Ascending aorta (tissue), 2 donors: ENCODE data around the gene FXR1. TPM values are rescaled to one million over a fixed set of nuclear protein-coding genes. Genes with fewer than 3 reads are reported as not detected.

Experiments used
- DNase-seq, 2 donors: peaks; one replicate each; pipeline ENCODE4 v3.0.0-alpha.2; 2019; ENCODE audit warnings: low spot score in 2 of 2
- H3K27ac ChIP-seq, 2 donors: fragments of 200-600 bp; sonication (generic); one replicate each; pipeline ENCODE4 v1.5.1; 2016 to 2017; ENCODE audit warnings: mild to moderate bottlenecking in 1 of 2
- H3K27me3 ChIP-seq: fragments of 200-600 bp; sonication (generic); one replicate; pipeline ENCODE4 v1.5.1; 2017
- H3K36me3 ChIP-seq, 2 donors: fragments of 200-600 bp; sonication (generic); one replicate each; pipeline ENCODE4 v1.5.1; 2016
- H3K4me1 ChIP-seq, 2 donors: fragments of 200-600 bp; sonication (generic); one replicate each; pipeline ENCODE4 v1.5.1; 2016 to 2017; ENCODE audit warnings: mild to moderate bottlenecking in 1 of 2
- H3K4me3 ChIP-seq, 2 donors: fragments of 200-600 bp; sonication (generic); one replicate each; pipeline ENCODE4 v1.5.1; 2016 to 2017; ENCODE audit warnings: mild to moderate bottlenecking in 1 of 2
- H3K9me3 ChIP-seq, 2 donors: fragments of 200-600 bp; sonication (generic); one replicate each; pipeline ENCODE4 v1.5.1; 2016
- CTCF ChIP-seq, 3 experiments: fragments of 200-600 bp in 2 of 3; fragments of 450-650 bp in 1 of 3; sonication (generic) in 2 of 3; IDR thresholded peaks; one replicate each; pipeline ENCODE4 v1.5.1; 2016 to 2019; ENCODE audit warnings: antibody characterized with exemption in 3 of 3, mild to moderate bottlenecking in 1 of 3, moderate library complexity in 1 of 3
- intact Hi-C: fragments of 100-400 bp; cut with DNase I; formaldehyde crosslinking; loops from one replicate; pipeline ENCODE4 v1.15.1; 2023
- total RNA-seq: library from RNA; depleted of rRNA; stranded (reverse); fragments of >200 nt; gene quantifications from one replicate; pipeline ENCODE4 v1.1.0, GENCODE V29; 2016

FXR1 gene
- total RNA-seq, 1 donor from 2014 or later, result 9.6 TPM

DNA sequence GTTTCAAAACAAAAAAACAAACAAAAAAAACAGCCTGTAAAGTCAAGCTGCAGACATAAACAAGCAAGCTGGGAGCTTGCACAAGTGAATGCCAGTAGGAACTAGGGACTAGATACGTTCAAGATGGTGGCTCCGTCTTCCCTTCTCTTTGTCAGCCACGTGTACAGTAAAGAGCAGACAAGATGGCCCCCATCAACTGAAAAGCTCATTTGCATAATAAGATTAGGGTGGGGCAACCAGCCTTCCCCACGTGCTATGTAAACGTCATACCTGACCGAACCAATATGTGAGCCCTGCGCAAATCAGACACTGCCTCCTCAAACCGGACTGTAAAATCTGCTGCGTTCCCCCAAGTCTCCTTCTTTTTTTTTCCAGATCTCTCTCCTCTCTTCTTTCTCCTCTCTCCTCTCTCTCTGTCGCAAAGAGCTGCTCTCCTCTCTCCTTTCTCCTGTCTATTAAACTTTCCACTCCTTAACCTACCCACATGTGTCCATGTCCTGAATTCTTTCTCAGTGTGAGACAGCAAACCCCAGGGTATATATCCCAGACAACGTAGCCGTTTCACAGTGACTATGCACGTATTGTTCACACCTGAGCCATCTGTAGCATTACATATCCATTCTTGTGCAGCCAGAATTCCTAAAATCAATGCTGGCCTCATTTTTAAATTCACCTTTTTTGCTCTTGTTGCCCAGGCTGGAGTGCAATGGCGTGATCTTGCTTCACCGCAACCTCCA, 31.2 kb upstream of the FXR1 start:
- Histone ChIP-seq H3K27ac (no peak overlapping the region), H3K4me1 (no peaks in the 10 kb centered on the region), H3K27me3 (no peaks in the 10 kb centered on the region), H3K36me3 (no peaks in the 10 kb centered on the region), H3K9me3 (no peaks in the 10 kb centered on the region), H3K4me3 (no peak overlapping the region)
- DNase-seq, result no peak
- TF ChIP-seq CTCF (IDR thresholded peaks at IDR 0.05), result no peak
- intact Hi-C loops, result no loop called here

DNA sequence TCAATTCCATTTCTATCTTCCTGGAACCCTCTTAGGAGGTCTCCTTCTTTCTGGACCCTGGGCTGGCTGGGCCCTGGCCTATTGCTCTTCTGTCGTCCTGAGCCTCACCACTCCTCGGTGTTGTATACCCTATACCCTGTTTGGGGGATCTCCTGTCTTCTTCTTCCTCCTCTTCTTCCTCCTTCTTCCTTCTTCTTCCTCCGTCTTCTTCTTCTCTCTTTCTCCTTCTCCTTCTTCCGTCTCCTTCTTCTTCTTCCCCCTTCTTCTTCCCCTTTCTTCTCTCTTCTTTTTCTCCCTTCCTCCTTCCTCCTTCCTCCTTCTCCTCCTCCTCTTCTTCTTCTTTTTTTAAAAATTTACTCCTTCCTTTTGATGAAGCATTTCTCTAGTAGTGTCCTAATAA, 30.4 kb upstream of the FXR1 start:
- Histone ChIP-seq H3K36me3 (no peaks in the 10 kb centered on the region), H3K27me3 (no peaks in the 10 kb centered on the region), H3K4me3 (no peak overlapping the region), H3K4me1 (no peaks in the 10 kb centered on the region), H3K9me3 (no peaks in the 10 kb centered on the region), H3K27ac (no peak overlapping the region)
- intact Hi-C loops, result no loop called here
- DNase-seq, result no peak
- TF ChIP-seq CTCF (IDR thresholded peaks at IDR 0.05), result no peak

DNA sequence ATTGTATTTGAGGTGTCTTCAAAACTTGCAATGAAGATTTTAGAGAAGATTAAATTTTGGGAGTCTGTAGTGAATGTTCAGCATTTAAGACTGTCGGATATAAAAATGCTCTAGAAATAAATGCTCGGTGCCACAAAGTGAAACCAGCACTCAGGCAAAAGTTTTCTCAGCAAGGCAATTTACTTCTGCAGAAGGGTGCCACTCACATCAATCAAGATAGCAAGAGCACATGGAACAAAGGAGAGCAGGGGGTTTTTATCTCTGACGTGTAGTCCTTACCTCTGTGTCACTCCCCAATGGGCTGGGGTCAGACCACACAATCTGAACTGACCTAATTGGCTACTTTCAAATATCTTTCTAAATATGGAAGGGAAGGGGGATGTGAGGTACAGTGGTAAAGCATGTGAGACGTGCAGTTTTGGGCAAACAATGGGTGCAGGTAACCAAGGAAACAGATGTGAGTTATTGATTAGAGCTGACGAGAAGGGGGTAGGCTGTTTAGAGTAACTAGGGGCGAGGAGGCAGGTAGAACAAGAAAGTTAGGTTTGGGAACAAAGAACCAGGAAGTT, 23.4 kb upstream of the FXR1 start:
- DNase-seq, result no peak

DNA sequence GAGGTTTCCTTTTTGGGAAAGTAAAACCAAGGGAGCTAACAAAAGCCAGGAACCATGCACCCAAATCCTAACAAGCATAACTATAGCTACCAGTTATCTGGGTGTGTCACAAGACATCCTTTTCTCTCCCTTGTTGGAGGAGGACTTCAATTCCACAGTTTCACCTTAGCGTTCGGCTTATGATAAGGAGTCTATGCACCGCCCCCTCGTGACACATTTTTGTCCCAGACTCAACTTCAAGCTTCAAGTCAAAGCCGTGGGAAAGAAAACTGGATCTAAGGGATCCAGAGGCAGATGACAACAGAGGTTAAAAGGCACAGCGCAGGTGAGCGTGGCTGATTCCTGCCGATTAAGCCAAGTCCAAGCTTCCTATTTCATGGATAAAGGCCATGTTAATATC, 13.9 kb upstream of the FXR1 start:
- H3K4me3 ChIP-seq, result no peak overlapping the region
- DNase-seq, result no peak
- no peaks in the 10 kb centered on the region for H3K27me3 ChIP-seq
- intact Hi-C loops, result no loop called here
- no peak for TF ChIP-seq CTCF (IDR thresholded peaks at IDR 0.05)
- no peak overlapping the region for H3K27ac ChIP-seq
- H3K9me3 ChIP-seq, result peaks cover 0 to 5% of the 10 kb centered on the region in 2 donors
- no peaks in the 10 kb centered on the region for H3K36me3 ChIP-seq
- no peaks in the 10 kb centered on the region for H3K4me1 ChIP-seq

More for the DNA sequence above, 23.4 kb upstream of the FXR1 start:
- intact Hi-C loops, result no loop called here
- H3K4me3 ChIP-seq, result no peak overlapping the region
- TF ChIP-seq CTCF (IDR thresholded peaks at IDR 0.05), result no peak
- peaks cover 5 to 20% of the 10 kb centered on the region in 2 donors for H3K9me3 ChIP-seq
- H3K4me1 ChIP-seq, result no peaks in the 10 kb centered on the region
- H3K27ac ChIP-seq, result no peak overlapping the region
- H3K27me3 ChIP-seq, result no peaks in the 10 kb centered on the region
- H3K36me3 ChIP-seq, result no peaks in the 10 kb centered on the region

DNA sequence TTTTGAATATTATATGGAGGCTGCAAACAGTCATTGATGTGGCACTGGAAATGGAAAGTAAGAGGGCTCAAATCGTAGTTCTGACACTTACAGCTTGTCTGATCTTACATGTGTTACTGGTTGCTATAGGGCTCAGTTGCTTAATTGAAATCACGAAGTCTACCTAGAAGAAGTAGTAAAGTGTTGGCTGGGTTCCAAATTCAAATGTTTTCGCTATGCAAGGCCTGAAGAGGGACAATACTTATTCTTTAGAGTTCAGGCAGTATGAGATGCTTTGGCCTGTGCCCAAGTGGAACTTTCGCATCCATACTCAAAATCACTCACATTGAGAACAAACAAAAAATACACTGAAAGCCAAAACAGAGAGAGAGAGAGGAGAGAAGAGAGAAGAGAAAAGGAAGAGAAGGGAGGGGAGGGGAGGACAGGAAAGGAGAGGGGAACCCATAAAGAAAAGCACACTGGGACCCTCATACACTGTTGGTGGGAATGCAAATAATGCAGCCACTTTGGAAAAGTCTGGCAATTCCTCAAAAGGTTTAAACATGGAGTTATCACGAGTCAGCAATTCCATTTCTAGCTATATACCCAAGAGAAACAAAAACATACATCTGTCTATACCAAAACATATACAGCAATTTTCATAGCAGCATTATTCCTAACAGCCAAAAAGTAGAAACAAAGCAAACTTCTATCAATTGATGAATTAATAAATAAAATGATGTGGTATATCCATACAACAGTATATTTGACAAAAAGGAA, 2.9 kb upstream of the FXR1 start:
- TF ChIP-seq CTCF (IDR thresholded peaks at IDR 0.05), result no peak
- Histone ChIP-seq H3K36me3 (no peaks in the 10 kb centered on the region), H3K4me3 (no peak overlapping the region), H3K27ac (no peak overlapping the region), H3K9me3 (no peaks in the 10 kb centered on the region), H3K4me1 (peaks cover 0 to 13% of the 10 kb centered on the region in 2 donors), H3K27me3 (no peaks in the 10 kb centered on the region)
- intact Hi-C loops, result loop anchor here (5.0 kb wide), 2 partner anchors 78 to 102 kb away; partner anchors contain the start of gene DNAJC19
- no peak for DNase-seq
